Coronary artery (tissue), 2 donors: ENCODE results near the gene FZD10.

ENCODE experiments used
- DNase-seq: peaks from one replicate; pipeline ENCODE4 v3.0.0-alpha.2; 2017; ENCODE audit warnings: low spot score
- H3K27ac ChIP-seq, 2 donors: fragments of 200-600 bp; sonication (generic); one replicate each; pipeline ENCODE4 v1.5.1; 2016 to 2019
- H3K4me3 ChIP-seq: fragments of 200-600 bp; sonication (generic); 2 replicates; pipeline ENCODE4 v1.5.1; 2016; ENCODE audit warnings: mild to moderate bottlenecking, moderate library complexity
- TF ChIP-seq, protein P1 (sequence below): fragments of 200-600 bp; sonication (generic); IDR thresholded peaks from one replicate; pipeline ENCODE4 v1.5.1; 2019; ENCODE audit warnings: antibody characterized with exemption

The FZD10 gene

DNA sequence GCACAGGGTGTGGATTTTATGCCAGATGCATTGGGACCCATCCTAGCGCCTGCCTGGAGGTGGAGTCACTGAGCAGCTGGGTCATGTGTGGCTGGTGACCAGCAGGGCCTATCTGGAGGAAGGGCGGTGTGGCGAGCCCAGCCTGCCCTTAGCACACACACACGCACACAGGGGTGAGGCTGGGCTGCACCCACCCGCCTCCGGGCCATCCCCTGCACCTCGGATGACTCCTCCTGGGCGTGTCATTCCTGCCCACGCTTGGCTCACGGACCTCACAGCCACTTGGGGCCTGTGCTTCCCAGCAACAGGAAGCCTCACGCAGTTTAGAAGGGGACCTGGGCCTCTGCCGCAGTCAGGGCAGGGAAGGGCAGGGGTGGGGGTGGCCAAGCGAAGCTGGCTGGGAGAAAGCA is 36.2 kb upstream of the FZD10 start:
- TF ChIP-seq, protein P1, sequence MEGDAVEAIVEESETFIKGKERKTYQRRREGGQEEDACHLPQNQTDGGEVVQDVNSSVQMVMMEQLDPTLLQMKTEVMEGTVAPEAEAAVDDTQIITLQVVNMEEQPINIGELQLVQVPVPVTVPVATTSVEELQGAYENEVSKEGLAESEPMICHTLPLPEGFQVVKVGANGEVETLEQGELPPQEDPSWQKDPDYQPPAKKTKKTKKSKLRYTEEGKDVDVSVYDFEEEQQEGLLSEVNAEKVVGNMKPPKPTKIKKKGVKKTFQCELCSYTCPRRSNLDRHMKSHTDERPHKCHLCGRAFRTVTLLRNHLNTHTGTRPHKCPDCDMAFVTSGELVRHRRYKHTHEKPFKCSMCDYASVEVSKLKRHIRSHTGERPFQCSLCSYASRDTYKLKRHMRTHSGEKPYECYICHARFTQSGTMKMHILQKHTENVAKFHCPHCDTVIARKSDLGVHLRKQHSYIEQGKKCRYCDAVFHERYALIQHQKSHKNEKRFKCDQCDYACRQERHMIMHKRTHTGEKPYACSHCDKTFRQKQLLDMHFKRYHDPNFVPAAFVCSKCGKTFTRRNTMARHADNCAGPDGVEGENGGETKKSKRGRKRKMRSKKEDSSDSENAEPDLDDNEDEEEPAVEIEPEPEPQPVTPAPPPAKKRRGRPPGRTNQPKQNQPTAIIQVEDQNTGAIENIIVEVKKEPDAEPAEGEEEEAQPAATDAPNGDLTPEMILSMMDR = no peak
- Histone ChIP-seq H3K27ac (peak overlapping the region in 1 of 2 donors; percentile 16), H3K4me3 (no peak overlapping the region)
- DNase-seq = no peak

DNA sequence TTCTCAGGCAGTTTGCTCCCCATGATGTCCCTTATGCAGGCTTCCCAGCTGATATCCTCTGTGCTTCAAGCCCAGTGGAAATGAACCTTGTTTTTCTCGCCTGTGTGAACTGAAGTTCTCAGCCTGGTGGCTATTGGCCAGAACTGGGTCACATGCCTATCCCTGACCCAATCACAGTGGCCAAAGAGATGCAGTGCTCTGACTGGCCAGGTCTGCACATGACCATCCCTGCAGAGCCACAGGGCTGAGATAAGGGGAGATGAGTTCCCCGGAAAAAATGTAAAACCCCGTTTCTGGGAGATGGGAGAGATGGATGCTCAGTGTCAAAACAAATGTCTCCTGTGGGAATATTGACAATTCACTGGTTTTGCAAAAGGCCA is 34.7 kb upstream of the FZD10 start:
- peak overlapping the region; percentile 49 to 82 for H3K27ac ChIP-seq

DNA sequence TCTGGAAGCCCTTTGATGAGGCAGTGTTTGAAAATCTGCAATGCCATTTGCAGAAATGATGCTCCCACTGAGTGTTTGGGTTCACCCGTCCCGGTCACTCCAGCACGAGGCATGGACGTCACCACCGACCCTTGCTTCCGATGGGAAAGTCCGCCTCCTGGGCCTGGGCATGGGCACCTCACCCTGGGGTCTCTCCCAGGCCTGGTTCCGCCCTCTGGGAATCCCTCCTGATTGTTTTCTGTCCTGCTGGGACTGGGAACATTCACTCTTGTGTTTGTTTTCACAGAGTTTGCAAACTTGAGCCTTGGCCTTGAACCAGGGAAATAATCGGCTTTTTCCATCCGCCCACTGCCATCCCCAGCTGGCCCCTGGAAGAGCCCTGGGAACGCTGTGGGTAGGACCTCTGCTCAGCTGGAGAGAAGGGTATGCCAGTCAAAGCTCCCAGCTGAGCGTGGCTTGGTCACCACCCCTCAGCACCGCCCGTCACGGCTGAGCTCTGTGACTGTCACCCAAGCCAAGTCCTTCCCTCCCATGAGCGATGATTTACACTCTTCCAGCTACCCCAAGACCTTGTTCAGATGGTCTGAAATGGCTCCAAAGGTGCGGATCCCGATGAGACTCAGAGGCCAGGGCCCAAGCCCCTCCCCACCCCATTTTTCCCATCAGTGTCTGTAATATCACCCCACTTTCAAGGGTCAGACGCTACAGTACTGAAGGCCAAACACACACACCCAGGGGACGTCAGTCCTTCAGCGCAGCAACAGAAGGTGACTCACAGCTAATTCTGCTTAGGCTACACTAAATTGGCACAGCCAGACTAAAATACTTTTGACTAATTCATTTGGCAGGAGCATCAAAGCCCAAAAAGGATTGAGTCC is 34.1 kb upstream of the FZD10 start:
- Histone ChIP-seq H3K4me3 (peak overlapping the region; percentile 54), H3K27ac (peak overlapping the region; percentile 49 to 82)
- TF ChIP-seq, protein P1 = no peak
- DNase-seq = peak; percentile 84

More for the DNA sequence above, 34.7 kb upstream of the FZD10 start:
- H3K4me3 ChIP-seq = peak overlapping the region; percentile 54
- TF ChIP-seq, protein P1 = no peak
- DNase-seq = no peak

DNA sequence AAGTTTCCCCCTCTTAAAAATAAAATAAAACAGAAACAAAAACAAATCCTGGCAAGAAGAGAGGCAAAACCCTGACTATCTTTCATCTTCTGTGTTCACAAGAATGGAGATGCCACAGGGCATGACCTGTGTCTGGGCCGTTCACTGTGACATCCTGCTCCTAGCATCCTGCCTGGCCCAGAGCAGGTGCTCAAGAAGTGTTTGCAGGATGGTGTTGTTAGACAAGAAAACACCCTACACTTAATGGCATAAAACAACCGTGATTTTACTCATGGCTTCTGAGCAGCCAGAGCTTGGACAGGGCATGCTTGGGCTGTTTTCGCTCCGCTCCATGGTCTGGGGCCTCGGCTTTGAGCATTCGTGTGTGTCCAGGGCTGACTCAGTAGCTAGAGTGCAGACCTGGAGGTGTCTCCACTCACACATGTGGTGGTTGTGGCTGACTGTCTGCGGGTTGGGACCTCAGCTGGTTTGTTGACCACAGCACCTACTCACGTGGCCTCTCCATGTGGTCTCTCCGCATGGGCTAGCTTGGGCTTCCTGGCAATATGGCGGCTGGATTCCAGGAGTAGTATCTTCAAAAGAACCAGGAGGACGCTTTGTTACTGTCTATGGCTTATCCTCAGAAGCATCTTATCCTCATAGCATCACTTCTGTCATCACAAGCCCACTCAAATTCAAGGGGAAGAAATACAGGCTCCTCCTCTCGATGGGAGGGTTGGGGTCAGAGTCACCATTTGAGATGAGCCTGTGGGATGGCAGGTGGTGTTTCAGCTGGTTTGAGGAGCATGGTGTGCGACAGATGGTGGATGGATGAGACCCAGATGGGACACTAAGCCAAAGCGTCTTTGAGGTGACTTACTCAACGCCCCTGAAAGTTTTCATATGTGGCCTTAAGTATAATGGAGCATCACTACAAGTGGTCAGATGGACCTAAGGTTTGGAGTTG is 33.2 kb upstream of the FZD10 start:
- peak overlapping the region; percentile 49 to 82 for H3K27ac ChIP-seq
- TF ChIP-seq, protein P1 = no peak
- DNase-seq = no peak
- peak overlapping the region; percentile 37 for H3K4me3 ChIP-seq

DNA sequence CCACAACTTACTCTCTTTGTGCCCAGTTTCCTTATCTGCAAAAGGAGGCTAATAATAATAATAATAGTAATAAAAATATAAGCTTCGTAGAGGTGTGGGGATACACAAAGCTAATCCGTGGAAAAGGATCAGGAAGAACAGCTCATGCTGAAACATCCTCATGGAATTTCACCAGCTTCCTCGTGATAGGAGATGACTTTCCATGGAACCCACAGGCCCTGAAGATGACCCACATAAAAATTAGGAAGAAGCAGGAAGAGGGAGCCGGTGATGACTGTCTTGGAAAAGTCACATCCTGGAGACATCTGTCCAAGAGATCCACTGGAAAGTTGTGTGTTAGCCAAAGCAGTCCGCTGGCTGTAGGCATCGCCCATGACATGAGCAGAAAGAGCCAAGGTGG is 31.9 kb upstream of the FZD10 start:
- no peak for DNase-seq
- TF ChIP-seq, protein P1 = no peak
- Histone ChIP-seq H3K27ac (no peak overlapping the region), H3K4me3 (no peak overlapping the region)

DNA sequence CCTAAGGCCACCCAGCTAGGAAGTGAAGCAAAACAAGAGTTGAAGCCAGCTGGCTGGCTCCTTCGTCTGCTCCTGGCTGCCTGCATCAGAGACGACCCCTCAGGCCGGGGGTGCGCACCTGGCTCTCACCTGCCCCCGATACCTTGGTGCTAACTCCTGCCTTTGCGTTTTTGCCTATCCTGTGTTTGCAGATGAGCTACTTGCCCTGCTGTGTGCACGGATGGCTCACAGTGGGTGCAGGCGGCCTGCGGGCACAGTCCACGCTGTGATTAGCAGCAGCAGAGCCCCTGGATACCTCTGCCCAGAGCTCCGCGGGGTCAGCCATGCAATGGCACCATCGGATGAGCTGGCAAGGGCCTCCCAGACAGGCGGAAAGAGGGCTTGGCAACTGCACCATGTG is 31.2 kb upstream of the FZD10 start:
- TF ChIP-seq, protein P1 = no peak
- no peak overlapping the region for H3K4me3 ChIP-seq
- DNase-seq = no peak
- H3K27ac ChIP-seq = no peak overlapping the region
